Spleen (tissue), 7 donors: ENCODE measurements around the gene LRRC37B.
"Not testable (repeated sequence)": the region's sequence is repeated elsewhere in the genome, so short reads cannot be mapped to it uniquely, and the experiment has no call there.

Experiments
- CTCF ChIP-seq, 11 experiments: fragments of 200-600 bp in 7 of 11; fragments of 450-650 bp in 4 of 11; sonication (generic) in 4 of 11; IDR thresholded peaks in 8 of 11; conservative IDR thresholded peaks in 3 of 11; 1 replicate in 7 of 11; 2 replicates in 4 of 11; pipeline versions ENCODE4 v1.4.0 to v1.8.0; 2016 to 2021; ENCODE audit warnings: antibody characterized with exemption in 11 of 11, inconsistent platforms in 4 of 11, mild to moderate bottlenecking in 1 of 11
- POLR2A ChIP-seq, 3 donors: fragments of 450-650 bp; IDR thresholded peaks; one replicate each; pipeline ENCODE4 v1.5.1; 2017; ENCODE audit warnings: antibody characterized with exemption in 3 of 3, mild to moderate bottlenecking in 1 of 3
- POLR2AphosphoS5 ChIP-seq, 3 donors: sonication (generic); formaldehyde crosslinking; IDR thresholded peaks; one replicate each; pipeline ENCODE4 v1.5.1; 2017; ENCODE audit warnings: antibody characterized with exemption in 3 of 3
- donor health status: DM: no; HTN: no; CAD: no; lungs with moderate emphysema.
- donor health status: DM: no; HTN: no; CAD: no.
- donor health status: DM: no; HTN: no; CAD: no.

- not testable (repeated sequence) for TF ChIP-seq POLR2A (IDR thresholded peaks at IDR 0.05); CTCF (IDR thresholded peaks at IDR 0.05 in 8 of 11, conservative IDR thresholded peaks at IDR 0.05 in 3 of 11); POLR2AphosphoS5 (IDR thresholded peaks at IDR 0.05)
Measured at GRCh38 chr17:31991821-31992220, 15.4 kb upstream of the LRRC37B start.
